Endothelial cell of umbilical vein (primary cell): ENCODE measurements around the gene CAND2.

Experiments
- CTCF ChIP-seq, 2 donors: IDR thresholded peaks; 1 replicate in 1 of 2; 2 replicates in 1 of 2; pipeline ENCODE4 v1.5.1; 2011; ENCODE audit warnings: low read length in 2 of 2, mild to moderate bottlenecking in 2 of 2, moderate library complexity in 2 of 2, control low read depth in 1 of 2, inconsistent platforms in 1 of 2, low read depth in 1 of 2; ENCODE audit not compliant: insufficient read depth in 1 of 2; ENCODE audit errors: extremely low read depth in 1 of 2
- FOS ChIP-seq: IDR thresholded peaks from 2 replicates; pipeline ENCODE4 v1.6.1; 2011; ENCODE audit warnings: mild to moderate bottlenecking, low read length, moderate library complexity, borderline replicate concordance; ENCODE audit not compliant: insufficient read depth
- GATA2 ChIP-seq: IDR thresholded peaks from 2 replicates; pipeline ENCODE4 v1.7.0; 2011; ENCODE audit warnings: low read depth, mild to moderate bottlenecking, moderate library complexity, mixed read lengths, low read length; ENCODE audit not compliant: insufficient read length, insufficient read depth
- POLR2A ChIP-seq: IDR thresholded peaks from 2 replicates; pipeline ENCODE4 v1.6.1; 2012; ENCODE audit warnings: low read depth, mild to moderate bottlenecking, control low read depth, low read length
- POLR2AphosphoS5 ChIP-seq: IDR thresholded peaks from 2 replicates; pipeline ENCODE4 v1.6.1; 2012; ENCODE audit warnings: low read depth, mild to moderate bottlenecking, control low read depth, low read length, moderate library complexity; ENCODE audit not compliant: insufficient read depth
- TF ChIP-seq, protein P1 (sequence below): IDR thresholded peaks from 2 replicates; pipeline ENCODE4 v1.6.1; 2011; ENCODE audit not compliant: insufficient read depth, insufficient read length

GRCh38 chr3:12824299-12824698 is 27.8 kb downstream of the CAND2 start:
- no peak for TF ChIP-seq CTCF (IDR thresholded peaks at IDR 0.05; ENCODE audit: extremely low read depth in 1 of 2, insufficient read depth in 1 of 2, low read depth in 1 of 2, low read length in 2 of 2)
- TF ChIP-seq POLR2A: no peak
- no peak for TF ChIP-seq POLR2AphosphoS5
- TF ChIP-seq GATA2: no peak
- no peak for TF ChIP-seq FOS
- TF ChIP-seq, protein P1, sequence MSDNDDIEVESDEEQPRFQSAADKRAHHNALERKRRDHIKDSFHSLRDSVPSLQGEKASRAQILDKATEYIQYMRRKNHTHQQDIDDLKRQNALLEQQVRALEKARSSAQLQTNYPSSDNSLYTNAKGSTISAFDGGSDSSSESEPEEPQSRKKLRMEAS: no peak
